Endothelial cell of umbilical vein (primary cell): ENCODE results near the gene DUSP8.

Experiments
- CTCF ChIP-seq, 2 donors: IDR thresholded peaks; 1 replicate in 1 of 2; 2 replicates in 1 of 2; pipeline ENCODE4 v1.5.1; 2011; ENCODE audit warnings: low read length in 2 of 2, mild to moderate bottlenecking in 2 of 2, moderate library complexity in 2 of 2, control low read depth in 1 of 2, inconsistent platforms in 1 of 2, low read depth in 1 of 2; ENCODE audit not compliant: insufficient read depth in 1 of 2; ENCODE audit errors: extremely low read depth in 1 of 2
- EZH2 ChIP-seq: IDR thresholded peaks from 2 replicates; pipeline ENCODE4 v1.6.1; 2012; ENCODE audit warnings: borderline replicate concordance, low read depth, mild to moderate bottlenecking, moderate library complexity, low read length, inconsistent platforms; ENCODE audit not compliant: severe bottlenecking
- POLR2A ChIP-seq: IDR thresholded peaks from 2 replicates; pipeline ENCODE4 v1.6.1; 2012; ENCODE audit warnings: low read depth, mild to moderate bottlenecking, control low read depth, low read length
- POLR2AphosphoS5 ChIP-seq: IDR thresholded peaks from 2 replicates; pipeline ENCODE4 v1.6.1; 2012; ENCODE audit warnings: low read depth, mild to moderate bottlenecking, control low read depth, low read length, moderate library complexity; ENCODE audit not compliant: insufficient read depth

GRCh38 chr11:1510928-1511327 lies 61.1 kb downstream of the DUSP8 start:
- no peak for TF ChIP-seq CTCF (IDR thresholded peaks at IDR 0.05; ENCODE audit: extremely low read depth in 1 of 2, insufficient read depth in 1 of 2, low read depth in 1 of 2, low read length in 2 of 2)
- no peak for TF ChIP-seq POLR2A
- no peak for TF ChIP-seq POLR2AphosphoS5
- TF ChIP-seq EZH2: no peak
